GM18861 (cell line): ENCODE measurements around the gene ELOA2.
"Not testable (repeated sequence)": the region's sequence is repeated elsewhere in the genome, so short reads cannot be mapped to it uniquely, and the experiment has no call there.

Source experiments
- ATAC-seq: cut with Tn5 transposase; IDR thresholded peaks from one replicate; pipeline ENCODE4 v1.9.1; 2021; ENCODE audit not compliant: unreplicated experiment

The ELOA2 gene

DNA sequence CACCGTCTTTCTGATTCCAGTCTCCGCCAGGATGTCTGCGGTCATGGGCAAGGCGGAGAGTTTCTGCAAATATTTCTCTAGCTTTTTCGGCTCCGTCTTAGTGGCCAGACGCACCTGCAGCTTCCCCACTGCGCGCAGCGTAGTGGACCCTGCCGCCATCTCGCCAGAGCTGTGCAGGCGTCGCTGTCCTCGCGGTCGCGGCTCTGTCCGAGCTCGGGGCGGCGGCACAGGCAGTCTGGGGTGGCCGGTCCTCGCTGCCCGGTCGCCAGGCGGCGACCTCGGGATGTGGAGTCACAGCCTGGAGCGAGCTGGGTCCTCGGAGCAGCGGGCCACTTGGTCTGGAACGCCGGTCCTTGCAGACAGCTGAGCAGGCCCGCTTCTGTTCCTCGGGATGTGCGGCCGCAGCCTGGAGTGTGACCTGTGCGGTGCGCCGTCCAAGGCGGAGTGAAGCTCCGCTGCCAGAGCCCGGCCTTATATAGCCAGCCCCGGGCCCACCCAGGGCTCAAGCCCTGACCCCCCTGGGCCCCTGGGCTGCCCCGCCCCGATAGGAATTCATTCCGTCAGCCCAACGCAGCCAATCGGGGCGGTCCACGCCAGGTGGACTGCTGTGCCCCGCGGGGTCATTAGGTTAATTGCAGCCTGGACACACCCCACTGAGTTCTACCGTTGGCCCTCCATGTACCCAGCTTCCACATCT, 11.5 kb downstream of the ELOA2 start:
- ATAC-seq: not testable (repeated sequence)

DNA sequence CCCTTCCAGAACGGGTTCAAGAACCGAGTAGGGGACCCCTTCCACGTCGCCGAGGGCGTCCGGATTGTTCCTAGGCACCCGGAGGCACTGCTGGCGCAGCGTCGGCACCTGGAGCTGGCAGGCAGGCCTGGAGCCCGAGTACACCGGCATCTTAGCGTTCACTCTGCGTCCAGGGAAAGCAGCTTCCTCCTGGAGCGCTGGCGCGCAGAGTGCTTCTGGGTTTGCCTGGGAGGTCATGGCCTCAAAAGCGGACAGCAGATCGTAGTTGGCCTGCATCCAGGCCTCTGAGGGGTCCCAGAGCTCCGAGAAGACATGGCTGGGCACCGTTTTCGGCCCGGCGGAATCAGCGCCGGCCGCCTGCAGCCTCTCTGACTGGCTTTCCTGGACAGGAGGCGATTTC, 12.6 kb downstream of the ELOA2 start:
- not testable (repeated sequence) for ATAC-seq

DNA sequence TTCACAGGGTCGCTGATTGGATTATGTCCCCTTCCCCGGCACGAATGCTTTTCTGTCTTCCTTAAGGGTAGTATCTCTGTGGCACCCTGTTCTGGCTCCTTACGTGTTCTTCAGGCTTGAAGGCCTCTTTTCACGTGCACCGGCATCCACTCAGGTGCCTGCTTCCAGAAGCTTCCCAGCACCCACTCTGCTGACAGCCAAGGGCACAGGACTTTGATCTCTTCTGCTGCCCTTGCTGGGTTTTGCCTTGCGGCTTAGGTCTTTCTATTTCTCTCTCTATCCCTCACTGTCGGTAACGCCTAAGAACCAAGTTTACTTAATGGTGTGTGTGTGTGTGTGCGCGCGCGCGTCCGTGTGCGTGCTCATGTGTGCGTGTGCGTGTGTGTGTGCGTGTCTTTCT, 14.7 kb downstream of the ELOA2 start:
- ATAC-seq: not testable (repeated sequence)

DNA sequence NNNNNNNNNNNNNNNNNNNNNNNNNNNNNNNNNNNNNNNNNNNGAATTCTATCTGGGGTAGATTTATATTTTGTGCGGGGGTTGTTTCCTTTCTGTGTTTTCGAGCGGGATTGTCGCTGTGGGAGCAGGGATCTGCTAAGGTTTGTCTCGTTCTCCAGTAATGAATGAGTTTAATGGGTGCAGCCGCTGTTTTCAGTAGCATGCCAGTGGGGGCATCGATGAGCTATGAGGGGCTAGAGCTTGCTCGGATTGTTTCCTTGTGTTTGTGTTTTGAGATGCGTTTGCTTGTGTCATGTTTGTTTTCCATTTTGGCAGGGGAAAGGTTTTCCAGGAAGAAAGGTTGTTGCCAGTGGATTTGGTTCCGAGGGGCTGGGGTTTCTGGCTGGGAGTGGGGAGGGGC, 15.6 kb downstream of the ELOA2 start:
- not testable (repeated sequence) for ATAC-seq
